Bronchial epithelial cell (primary cell): Measurements from ENCODE around the gene TBC1D22A. TPM values are rescaled to one million over a fixed set of nuclear protein-coding genes. Genes with fewer than 3 reads are reported as not detected.
A peak's percentile ranks its signal among the peaks of the same experiment; 100 is the strongest.
"Not testable (repeated sequence)": the region's sequence is repeated elsewhere in the genome, so short reads cannot be mapped to it uniquely, and the experiment has no call there.

Source experiments
- DNase-seq: peaks from one replicate; pipeline ENCODE4 v3.0.0-alpha.2; 2010; ENCODE audit warnings: low read depth
- FAIRE-seq: peaks from 2 replicates; lab custom pipeline; 2011; peaks lifted over from hg19 to GRCh38; lab: Jason Lieb, UNC
- H3K27me3 ChIP-seq: 2 replicates; pipeline ENCODE4 v1.5.1; 2011; ENCODE audit warnings: low read length; ENCODE audit not compliant: control insufficient read depth, insufficient read depth
- H3K36me3 ChIP-seq: 2 replicates; pipeline ENCODE4 v1.5.1; 2011; ENCODE audit warnings: low read length; ENCODE audit not compliant: control insufficient read depth, insufficient read depth
- H3K4me3 ChIP-seq: 2 replicates; pipeline ENCODE4 v1.5.1; 2011; ENCODE audit warnings: mild to moderate bottlenecking, low read depth, low read length, control low read depth
- CTCF ChIP-seq: IDR thresholded peaks from 2 replicates; pipeline ENCODE4 v1.5.1; 2011; ENCODE audit warnings: mild to moderate bottlenecking, moderate library complexity, low read length, control low read depth, inconsistent platforms; ENCODE audit not compliant: insufficient read depth, severe bottlenecking
- total RNA-seq: library from RNA; depleted of rRNA; stranded (reverse); fragments of >200 nt; gene quantifications from 2 replicates; pipeline ENCODE4 v1.2.1, GENCODE V29; 2014

The TBC1D22A gene
- total RNA-seq, 1 donor from 2014 or later: 10.0 TPM

GRCh38 chr22:46815896-46816731 is 53.7 kb downstream of the TBC1D22A start:
- FAIRE-seq: no peak
- H3K27me3 ChIP-seq: no peaks in the 10 kb centered on the region
- TF ChIP-seq CTCF: no peak
- no peak overlapping the region for H3K4me3 ChIP-seq
- no peaks in the 10 kb centered on the region for H3K36me3 ChIP-seq
- no peak for DNase-seq

- not testable (repeated sequence) for H3K27me3 ChIP-seq, H3K4me3 ChIP-seq, DNase-seq, H3K36me3 ChIP-seq, FAIRE-seq
These were observed 54.9 kb downstream of the TBC1D22A start for GRCh38 chr22:46817390-46817789.

GRCh38 chr22:46823248-46823647 is 60.8 kb downstream of the TBC1D22A start:
- H3K4me3 ChIP-seq: no peak overlapping the region
- peaks cover 1% of the 10 kb centered on the region for H3K36me3 ChIP-seq
- DNase-seq (no peak), FAIRE-seq (no peak)
- no peaks in the 10 kb centered on the region for H3K27me3 ChIP-seq
- no peak for TF ChIP-seq CTCF

GRCh38 chr22:46823654-46824053 is 61.2 kb downstream of the TBC1D22A start:
- DNase-seq (no peak), FAIRE-seq (no peak)
- no peak for TF ChIP-seq CTCF
- Histone ChIP-seq H3K36me3 (peaks cover 3% of the 10 kb centered on the region), H3K4me3 (no peak overlapping the region), H3K27me3 (no peaks in the 10 kb centered on the region)

GRCh38 chr22:46824344-46824909 is 62.0 kb downstream of the TBC1D22A start:
- no peak for DNase-seq
- no peak for FAIRE-seq
- Histone ChIP-seq H3K4me3 (no peak overlapping the region), H3K36me3 (peaks cover 3% of the 10 kb centered on the region), H3K27me3 (no peaks in the 10 kb centered on the region)
- TF ChIP-seq CTCF: no peak

- H3K36me3 ChIP-seq: peaks cover 3% of the 10 kb centered on the region
- no peak for TF ChIP-seq CTCF
- FAIRE-seq: peak; percentile 93
These were observed 62.6 kb downstream of the TBC1D22A start for GRCh38 chr22:46824980-46825544.

More at GRCh38 chr22:46824980-46825544, 62.6 kb downstream of the TBC1D22A start:
- Histone ChIP-seq H3K27me3 (no peaks in the 10 kb centered on the region), H3K4me3 (no peak overlapping the region)
- no peak for DNase-seq
